ENCODE results near the gene SLC18A2.
"Not testable (repeated sequence)": the region's sequence is repeated elsewhere in the genome, so short reads cannot be mapped to it uniquely, and the experiment has no call there.

SLC18A2 gene

GRCh38 chr10:117240621-117241529, at the start of gene SLC18A2:
Gene SLC18A2, plus strand, starts transcription at chr10:117241114. Its CDS starts 580 bp downstream, at chr10:117241694.
- DNase-seq: no peak

GRCh38 chr10:117197189-117197588, 43.7 kb upstream of the SLC18A2 start, which contains the start of gene KCNK18:
Gene KCNK18, plus strand, starts transcription at chr10:117197489. Its CDS starts 0 bp downstream, at chr10:117197489.
- DNase-seq: no peak

- DNase-seq: no peak
These were observed 42.8 kb upstream of the SLC18A2 start for GRCh38 chr10:117198088-117198487.

- no peak for DNase-seq
These were observed 39.1 kb upstream of the SLC18A2 start for GRCh38 chr10:117201826-117202225.

- no peak for DNase-seq
These were observed 36.6 kb upstream of the SLC18A2 start for GRCh38 chr10:117204316-117204715.

GRCh38 chr10:117212176-117212575, 28.7 kb upstream of the SLC18A2 start:
- DNase-seq: no peak

- no peak for DNase-seq
These were observed 26.5 kb upstream of the SLC18A2 start for GRCh38 chr10:117214401-117214800.

- DNase-seq: no peak
These were observed 25.8 kb upstream of the SLC18A2 start for GRCh38 chr10:117215079-117215478.

- no peak for DNase-seq
These were observed 24.9 kb upstream of the SLC18A2 start for GRCh38 chr10:117216028-117216427.

- DNase-seq: peak; percentile 2
These were observed 24.2 kb upstream of the SLC18A2 start for GRCh38 chr10:117216611-117217195.

- no peak for DNase-seq
These were observed 23.6 kb upstream of the SLC18A2 start for GRCh38 chr10:117217196-117217761.

- DNase-seq: no peak
These were observed 22.3 kb upstream of the SLC18A2 start for GRCh38 chr10:117218654-117219053.

- no peak for DNase-seq
These were observed 19.7 kb upstream of the SLC18A2 start for GRCh38 chr10:117221156-117221711.

GRCh38 chr10:117222552-117222951, 18.4 kb upstream of the SLC18A2 start:
- no peak for DNase-seq

GRCh38 chr10:117222976-117223692, 17.8 kb upstream of the SLC18A2 start:
- DNase-seq: no peak

- no peak for DNase-seq
These were observed 17.1 kb upstream of the SLC18A2 start for GRCh38 chr10:117223693-117224430.

GRCh38 chr10:117224881-117225280, 16.0 kb upstream of the SLC18A2 start:
- DNase-seq: no peak

GRCh38 chr10:117226813-117227451, 14.0 kb upstream of the SLC18A2 start:
- no peak for DNase-seq

GRCh38 chr10:117228210-117228609, 12.7 kb upstream of the SLC18A2 start:
- no peak for DNase-seq

GRCh38 chr10:117230107-117230506, 10.8 kb upstream of the SLC18A2 start:
- not testable (repeated sequence) for DNase-seq

GRCh38 chr10:117237401-117237991, 3.4 kb upstream of the SLC18A2 start:
- no peak for DNase-seq
